Amniotic epithelial cell (primary cell): ENCODE data around the gene ZNF619.
A peak's percentile ranks its signal among the peaks of the same experiment; 100 is the strongest.
"Not testable (repeated sequence)": the region's sequence is repeated elsewhere in the genome, so short reads cannot be mapped to it uniquely, and the experiment has no call there.

Experiments
- DNase-seq: peaks from one replicate; pipeline ENCODE4 v3.0.0-alpha.2; 2010; ENCODE audit warnings: low read depth

The ZNF619 gene

GRCh38 chr3:40476478-40477470, at the start of gene ZNF619:
Gene ZNF619 (plus strand): TSS chr3:40477122. CDS start chr3:40477980, 858 bp downstream.
- peak; percentile 74 for DNase-seq

GRCh38 chr3:40432793-40433192, 44.1 kb upstream of the ZNF619 start:
- no peak for DNase-seq

- no peak for DNase-seq
Measured at GRCh38 chr3:40437889-40438288, 39.0 kb upstream of the ZNF619 start.

- DNase-seq: no peak
Measured at GRCh38 chr3:40445062-40445461, 31.9 kb upstream of the ZNF619 start.

GRCh38 chr3:40445880-40446279, 31.0 kb upstream of the ZNF619 start:
- no peak for DNase-seq

GRCh38 chr3:40450438-40450837, 26.5 kb upstream of the ZNF619 start:
- no peak for DNase-seq

- DNase-seq: no peak
Measured at GRCh38 chr3:40451551-40451950, 25.4 kb upstream of the ZNF619 start.

GRCh38 chr3:40452057-40452456, 24.9 kb upstream of the ZNF619 start:
- DNase-seq: no peak

GRCh38 chr3:40452562-40452875, 24.4 kb upstream of the ZNF619 start:
- DNase-seq: no peak

GRCh38 chr3:40452876-40453730, 23.8 kb upstream of the ZNF619 start:
- DNase-seq: peak; percentile 98

GRCh38 chr3:40453933-40454332, 23.0 kb upstream of the ZNF619 start:
- no peak for DNase-seq

GRCh38 chr3:40455328-40455727, 21.6 kb upstream of the ZNF619 start:
- DNase-seq: no peak

GRCh38 chr3:40456279-40456939, 20.5 kb upstream of the ZNF619 start:
- no peak for DNase-seq

- peak; percentile 94 for DNase-seq
Measured at GRCh38 chr3:40456940-40457823, 19.7 kb upstream of the ZNF619 start, which contains the start of gene RPL14. Gene RPL14 (plus strand): TSS chr3:40457339. CDS start chr3:40457472, 133 bp downstream.

- DNase-seq: no peak
Measured at GRCh38 chr3:40458473-40458872, 18.4 kb upstream of the ZNF619 start.

- not testable (repeated sequence) for DNase-seq
Measured at GRCh38 chr3:40460481-40460880, 16.4 kb upstream of the ZNF619 start.

GRCh38 chr3:40461161-40461560, 15.8 kb upstream of the ZNF619 start:
- DNase-seq: no peak

- DNase-seq: not testable (repeated sequence)
Measured at GRCh38 chr3:40462838-40463237, 14.1 kb upstream of the ZNF619 start.

GRCh38 chr3:40463579-40463978, 13.3 kb upstream of the ZNF619 start:
- no peak for DNase-seq

GRCh38 chr3:40464339-40465110, 12.4 kb upstream of the ZNF619 start:
- no peak for DNase-seq

- DNase-seq: no peak
Measured at GRCh38 chr3:40465111-40465407, 11.9 kb upstream of the ZNF619 start.
